GM23248 (cell line): ENCODE results near the gene FRAS1.

Experiments used
- EZH2 ChIP-seq: fragments of 200-600 bp; sonication (generic); IDR thresholded peaks from 2 replicates; pipeline ENCODE4 v1.6.1; 2018; ENCODE audit warnings: antibody characterized with exemption, mild to moderate bottlenecking; ENCODE audit not compliant: insufficient read depth, poor library complexity, severe bottlenecking
- EZH2phosphoT487 ChIP-seq: fragments of 200-600 bp; sonication (generic); IDR thresholded peaks from 2 replicates; pipeline ENCODE4 v1.6.1; 2018; ENCODE audit warnings: antibody characterized with exemption, moderate library complexity, mild to moderate bottlenecking, low read depth; ENCODE audit not compliant: insufficient read depth

- TF ChIP-seq EZH2 (no peak), EZH2phosphoT487 (no peak)
These were observed 143.8 kb downstream of the FRAS1 start for GRCh38 chr4:78200949-78201348.
